ENCODE measurements around the gene DUSP9. TPM values are rescaled to one million over a fixed set of nuclear protein-coding genes. Genes with fewer than 3 reads are reported as not detected.

DUSP9 gene
- total RNA-seq, 1 experiment from 2014 or later = 0.92 TPM

DNA sequence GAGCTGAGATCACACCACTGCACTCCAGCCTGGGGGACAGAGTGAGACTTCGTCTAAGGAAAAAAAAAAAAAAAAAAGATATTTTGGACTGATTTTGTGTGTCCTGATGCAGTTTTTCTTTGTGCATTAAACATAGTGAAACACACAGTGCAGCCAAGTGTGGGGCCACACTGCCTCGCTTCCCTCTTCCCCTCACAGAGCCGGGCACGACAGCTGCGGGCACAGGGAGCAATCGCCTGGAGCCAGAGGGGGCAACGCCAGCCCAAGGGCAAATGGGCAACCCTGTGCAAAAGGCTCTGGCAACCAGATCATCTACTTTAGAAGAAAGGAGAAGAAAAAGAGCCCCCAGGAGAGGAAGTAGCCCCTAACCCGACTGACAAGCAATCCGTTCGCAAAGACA, 34.6 kb upstream of the DUSP9 start:
- H3K4me1 ChIP-seq (ENCODE audit: insufficient read depth, low read length, poor library complexity, severe bottlenecking) = no peaks in the 10 kb centered on the region
- POLR2A ChIA-PET (ENCODE audit: low non-redundant PET) = no interaction called here
- no peak overlapping the region for H3K27ac ChIP-seq (ENCODE audit: low read depth, low read length, poor library complexity, severe bottlenecking)
- intact Hi-C loops (cut with micrococcal nuclease; ENCODE audit: unreplicated experiment) = no loop called here
- no peak for DNase-seq (ENCODE audit: low spot score)
- H3K4me3 ChIP-seq (ENCODE audit: low read depth, low read length, poor library complexity, severe bottlenecking) = no peak overlapping the region
- peaks cover 48% of the 10 kb centered on the region for H3K27me3 ChIP-seq (replicated peaks; ENCODE audit: insufficient read depth, low read depth, low read length, poor library complexity)
- H3K9me3 ChIP-seq (ENCODE audit: low read depth, low read length, poor library complexity, severe bottlenecking) = no peaks in the 10 kb centered on the region
- TF ChIP-seq CTCF (conservative IDR thresholded peaks at IDR 0.05; ENCODE audit: low read depth, low read length) (no peak), EZH2 (IDR thresholded peaks at IDR 0.05; ENCODE audit: borderline replicate concordance, low read depth, low read length, poor library complexity, severe bottlenecking) (no peak)
- no peaks in the 10 kb centered on the region for H3K36me3 ChIP-seq (ENCODE audit: insufficient read depth, low read length, poor library complexity, severe bottlenecking)
- CTCF ChIA-PET = no interaction called here
- BruUV-seq (replicated peaks) = no TSS peak

- TF ChIP-seq EZH2 (IDR thresholded peaks at IDR 0.05; ENCODE audit: borderline replicate concordance, low read depth, low read length, poor library complexity, severe bottlenecking) (no peak), CTCF (conservative IDR thresholded peaks at IDR 0.05; ENCODE audit: low read depth, low read length) (no peak)
- no peak for DNase-seq (ENCODE audit: low spot score)
- H3K9me3 ChIP-seq (ENCODE audit: low read depth, low read length, poor library complexity, severe bottlenecking) = no peaks in the 10 kb centered on the region
- CTCF ChIA-PET = no interaction called here
- no TSS peak for BruUV-seq (replicated peaks)
- no peak overlapping the region for H3K4me3 ChIP-seq (ENCODE audit: low read depth, low read length, poor library complexity, severe bottlenecking)
- H3K27me3 ChIP-seq (replicated peaks; ENCODE audit: insufficient read depth, low read depth, low read length, poor library complexity) = peaks cover 63% of the 10 kb centered on the region
- no peaks in the 10 kb centered on the region for H3K36me3 ChIP-seq (ENCODE audit: insufficient read depth, low read length, poor library complexity, severe bottlenecking)
- no peaks in the 10 kb centered on the region for H3K4me1 ChIP-seq (ENCODE audit: insufficient read depth, low read length, poor library complexity, severe bottlenecking)
- intact Hi-C loops (cut with micrococcal nuclease; ENCODE audit: unreplicated experiment) = no loop called here
- POLR2A ChIA-PET (ENCODE audit: low non-redundant PET) = no interaction called here
- no peak overlapping the region for H3K27ac ChIP-seq (ENCODE audit: low read depth, low read length, poor library complexity, severe bottlenecking)
These were observed 32.2 kb upstream of the DUSP9 start for GRCh38 chrX:153614818-153615217.

- Histone ChIP-seq H3K27ac (ENCODE audit: low read depth, low read length, poor library complexity, severe bottlenecking) (no peak overlapping the region), H3K4me1 (ENCODE audit: insufficient read depth, low read length, poor library complexity, severe bottlenecking) (no peaks in the 10 kb centered on the region), H3K27me3 (replicated peaks; ENCODE audit: insufficient read depth, low read depth, low read length, poor library complexity) (peaks cover 29% of the 10 kb centered on the region), H3K9me3 (ENCODE audit: low read depth, low read length, poor library complexity, severe bottlenecking) (no peaks in the 10 kb centered on the region), H3K36me3 (ENCODE audit: insufficient read depth, low read length, poor library complexity, severe bottlenecking) (no peaks in the 10 kb centered on the region), H3K4me3 (ENCODE audit: low read depth, low read length, poor library complexity, severe bottlenecking) (no peak overlapping the region)
- intact Hi-C loops (cut with micrococcal nuclease; ENCODE audit: unreplicated experiment) = no loop called here
- BruUV-seq (replicated peaks) = no TSS peak
- POLR2A ChIA-PET (ENCODE audit: low non-redundant PET) = no interaction called here
- CTCF ChIA-PET = no interaction called here
- DNase-seq (ENCODE audit: low spot score) = no peak
- TF ChIP-seq CTCF (conservative IDR thresholded peaks at IDR 0.05; ENCODE audit: low read depth, low read length) (no peak), EZH2 (IDR thresholded peaks at IDR 0.05; ENCODE audit: borderline replicate concordance, low read depth, low read length, poor library complexity, severe bottlenecking) (no peak)
These were observed 26.4 kb upstream of the DUSP9 start for GRCh38 chrX:153620576-153620975.

Data from A673 (cell line).